ENCODE data around the gene OAT. TPM values are rescaled to one million over a fixed set of nuclear protein-coding genes. Genes with fewer than 3 reads are reported as not detected.

OAT gene
- total RNA-seq, 1 experiment from 2014 or later, result 67.9 TPM

- Histone ChIP-seq H3K9ac (ENCODE audit: extremely low read depth, insufficient read length, low read length) (no peak overlapping the region), H3K27ac (ENCODE audit: insufficient read length, low read depth, low read length) (no peak overlapping the region), H2BK120ac (ENCODE audit: low read depth, low read length, poor library complexity, severe bottlenecking) (no peak overlapping the region), H2BK20ac (ENCODE audit: low read depth, low read length, poor library complexity, severe bottlenecking) (no peak overlapping the region), H2AK5ac (ENCODE audit: insufficient read length, low read length) (no peak overlapping the region), H3K14ac (ENCODE audit: insufficient read depth, low read length) (no peak overlapping the region), H3T11ph (ENCODE audit: low read length) (no peak overlapping the region), H3K23ac (ENCODE audit: insufficient read length, low read depth, low read length) (no peak overlapping the region), H3K4me1 (ENCODE audit: insufficient read depth, low read length) (no peaks in the 10 kb centered on the region), H3K18ac (ENCODE audit: insufficient read length, low read depth, low read length) (no peak overlapping the region), H2BK15ac (ENCODE audit: low read depth, low read length) (no peak overlapping the region), H3K79me2 (ENCODE audit: insufficient read depth, low read length) (no peaks in the 10 kb centered on the region), H2BK5ac (ENCODE audit: insufficient read length, low read length) (no peak overlapping the region), H3K23me2 (ENCODE audit: insufficient read length, low read depth, low read length, poor library complexity, severe bottlenecking) (no peaks in the 10 kb centered on the region), H4K20me1 (ENCODE audit: control insufficient read depth, insufficient read depth, insufficient read length) (no peaks in the 10 kb centered on the region), H3K9me3 (ENCODE audit: control insufficient read depth, low read depth, low read length) (no peaks in the 10 kb centered on the region), H3K4ac (ENCODE audit: low read depth, low read length) (no peak overlapping the region), H3K27me3 (ENCODE audit: insufficient read depth, low read length) (no peaks in the 10 kb centered on the region), H4K91ac (ENCODE audit: insufficient read length, low read depth, low read length) (no peak overlapping the region), H2BK12ac (ENCODE audit: insufficient read length, low read depth, low read length) (no peak overlapping the region), H4K5ac (ENCODE audit: insufficient read length, low read depth, low read length) (no peak overlapping the region), H3K4me2 (ENCODE audit: insufficient read depth, insufficient read length, low read length) (no peak overlapping the region), H3K79me1 (ENCODE audit: insufficient read depth, low read depth, low read length, poor library complexity, severe bottlenecking) (no peaks in the 10 kb centered on the region), H2AFZ (ENCODE audit: low read length) (no peak overlapping the region), H4K8ac (replicated peaks; ENCODE audit: insufficient read length, low read depth, low read length) (no peak overlapping the region), H3K56ac (ENCODE audit: insufficient read length, low read depth, low read length) (no peak overlapping the region)
- WGBS (ENCODE audit: extremely low coverage, insufficient read length, low lambda C conversion rate), result no CpG with 5 or more reads among the region's 8 CpGs
- no peaks in the 10 kb centered on the region for H3K27me3 Mint-ChIP-seq (ENCODE audit: low read depth)
- peaks cover 7 to 9% of the 10 kb centered on the region in 2 experiments for H3K4me1 Mint-ChIP-seq
- H3K27ac Mint-ChIP-seq, result peak overlapping the region; percentile 28 to 86 (median 74); a peak in 3 of 7 replicates
- DNase-seq, result peak; percentile 79
- peak; percentile 76 for TF ChIP-seq CTCF (conservative IDR thresholded peaks at IDR 0.05)
- no peak overlapping the region for H3K4me3 Mint-ChIP-seq
- H3K9me3 Mint-ChIP-seq, result no peaks in the 10 kb centered on the region
- H3K36me3 Mint-ChIP-seq (ENCODE audit: insufficient read depth in 1 of 3, low read depth in 3 of 3), result peaks cover 24 to 56% (median 36%) of the 10 kb centered on the region in 3 experiments; a peak in 6 of 7 replicates
Observed at GRCh38 chr10:124403548-124403947, 15.2 kb downstream of the OAT start.
